Renal cortical epithelial cell (primary cell): ENCODE data around the gene FAM83D. TPM values are rescaled to one million over a fixed set of nuclear protein-coding genes. Genes with fewer than 3 reads are reported as not detected.

Experiments used
- DNase-seq: peaks from one replicate; pipeline ENCODE4 v3.0.0-alpha.2; 2011; ENCODE audit warnings: low read depth
- total RNA-seq: library from RNA; depleted of rRNA; stranded (reverse); fragments of >200 nt; gene quantifications from 2 replicates; pipeline ENCODE4 v1.2.3, GENCODE V29; 2014

FAM83D gene
- 0.99 and 13.7 TPM in 2 replicates for total RNA-seq

- peak; percentile 93 for DNase-seq
Observed at GRCh38 chr20:38926142-38926933, at the start of gene FAM83D. TSS of gene FAM83D (plus strand) at chr20:38926417. CDS start at chr20:38926443, 26 bp downstream.

GRCh38 chr20:38877483-38877882 is 48.7 kb upstream of the FAM83D start:
- DNase-seq = no peak

- peak; percentile 7 for DNase-seq
Observed at GRCh38 chr20:38878866-38879265, 47.4 kb upstream of the FAM83D start.

- DNase-seq = no peak
Observed at GRCh38 chr20:38880952-38881735, 45.1 kb upstream of the FAM83D start.

- no peak for DNase-seq
Observed at GRCh38 chr20:38881806-38882440, 44.3 kb upstream of the FAM83D start.

- DNase-seq = no peak
Observed at GRCh38 chr20:38882600-38882999, 43.6 kb upstream of the FAM83D start.

GRCh38 chr20:38883081-38883980 is 42.9 kb upstream of the FAM83D start:
- DNase-seq = no peak

GRCh38 chr20:38883981-38884733 is 42.1 kb upstream of the FAM83D start:
- DNase-seq = no peak

- DNase-seq = no peak
Observed at GRCh38 chr20:38885357-38885756, 40.9 kb upstream of the FAM83D start.

- no peak for DNase-seq
Observed at GRCh38 chr20:38888059-38888831, 38.0 kb upstream of the FAM83D start.

GRCh38 chr20:38889050-38889449 is 37.2 kb upstream of the FAM83D start:
- no peak for DNase-seq

GRCh38 chr20:38889792-38890496 is 36.3 kb upstream of the FAM83D start:
- no peak for DNase-seq

- no peak for DNase-seq
Observed at GRCh38 chr20:38890497-38890818, 35.8 kb upstream of the FAM83D start.

- DNase-seq = no peak
Observed at GRCh38 chr20:38892091-38892981, 33.9 kb upstream of the FAM83D start.

GRCh38 chr20:38893056-38893564 is 33.1 kb upstream of the FAM83D start:
- no peak for DNase-seq

GRCh38 chr20:38893565-38894090 is 32.6 kb upstream of the FAM83D start:
- no peak for DNase-seq

- DNase-seq = no peak
Observed at GRCh38 chr20:38894091-38894847, 31.9 kb upstream of the FAM83D start.
